Fibroblast of the aortic adventitia (primary cell): ENCODE results near the gene IGFN1. TPM values are rescaled to one million over a fixed set of nuclear protein-coding genes. Genes with fewer than 3 reads are reported as not detected.

ENCODE experiments used
- DNase-seq: peaks from one replicate; pipeline ENCODE4 v3.0.0-alpha.2; 2010; ENCODE audit warnings: low read depth
- H3K4me3 ChIP-seq: 2 replicates; pipeline ENCODE4 v1.5.1; 2011; ENCODE audit warnings: low read depth, mild to moderate bottlenecking, control low read depth, low read length, moderate library complexity
- CTCF ChIP-seq: IDR thresholded peaks from 2 replicates; pipeline ENCODE4 v1.5.1; 2011; ENCODE audit warnings: mild to moderate bottlenecking, low read length, control low read depth, inconsistent platforms; ENCODE audit not compliant: insufficient read depth
- total RNA-seq: library from RNA; depleted of rRNA; stranded (reverse); fragments of >200 nt; gene quantifications from 2 replicates; pipeline ENCODE4 v1.2.3, GENCODE V29; 2012; ENCODE audit warnings: low replicate concordance

The IGFN1 gene
- total RNA-seq, 1 donor: under 0.01 TPM

GRCh38 chr1:201184307-201185122 lies 6.1 kb upstream of the IGFN1 start:
- TF ChIP-seq CTCF: peak; percentile 56
- DNase-seq: peak; percentile 61

GRCh38 chr1:201185123-201185453 lies 5.5 kb upstream of the IGFN1 start:
- TF ChIP-seq CTCF: no peak

More at GRCh38 chr1:201184307-201185122, 6.1 kb upstream of the IGFN1 start:
- no peak overlapping the region for H3K4me3 ChIP-seq

GRCh38 chr1:201185527-201186128 lies 5.0 kb upstream of the IGFN1 start:
- no peak for TF ChIP-seq CTCF
- DNase-seq: no peak
- H3K4me3 ChIP-seq: no peak overlapping the region

More at GRCh38 chr1:201185123-201185453, 5.5 kb upstream of the IGFN1 start:
- no peak overlapping the region for H3K4me3 ChIP-seq
- no peak for DNase-seq

GRCh38 chr1:201186192-201186591 lies 4.4 kb upstream of the IGFN1 start:
- TF ChIP-seq CTCF: no peak
- H3K4me3 ChIP-seq: no peak overlapping the region
- no peak for DNase-seq

GRCh38 chr1:201189085-201189484 lies 1.5 kb upstream of the IGFN1 start:
- TF ChIP-seq CTCF: no peak
- no peak for DNase-seq
- no peak overlapping the region for H3K4me3 ChIP-seq

- no peak for TF ChIP-seq CTCF
- DNase-seq: no peak
These were observed 619 bp upstream of the IGFN1 start for GRCh38 chr1:201190005-201190404.

More at GRCh38 chr1:201190005-201190404, 619 bp upstream of the IGFN1 start:
- no peak overlapping the region for H3K4me3 ChIP-seq
